ENCODE measurements around the gene MAML2.

- TF ChIP-seq POLR2A (IDR thresholded peaks at IDR 0.05; ENCODE audit: low read depth, low read length), result no peak
- TF ChIP-seq TAF1 (IDR thresholded peaks at IDR 0.05; ENCODE audit: borderline replicate concordance, low read depth, low read length), result no peak
Observed at GRCh38 chr11:96168623-96169022, 174.4 kb downstream of the MAML2 start.

Data from GM12892 (cell line).